Mesodermal cell (in vitro differentiated cells): Measurements from ENCODE around the gene TRIM28.
"Not testable (repeated sequence)": the region's sequence is repeated elsewhere in the genome, so short reads cannot be mapped to it uniquely, and the experiment has no call there.

Experiments used
- H3K27ac ChIP-seq: 2 replicates; pipeline ENCODE4 v1.7.0; 2013; ENCODE audit warnings: mild to moderate bottlenecking, low read depth, low read length, moderate library complexity; ENCODE audit not compliant: severe bottlenecking
- H3K36me3 ChIP-seq: 2 replicates; pipeline ENCODE4 v1.7.1; 2013; ENCODE audit warnings: mild to moderate bottlenecking, low read length, moderate library complexity; ENCODE audit not compliant: control insufficient read depth, insufficient read depth
- H3K4me1 ChIP-seq: one replicate; pipeline ENCODE4 v1.7.1; 2013; ENCODE audit warnings: mild to moderate bottlenecking, low read length; ENCODE audit not compliant: insufficient read depth, control insufficient read depth, poor library complexity, severe bottlenecking
- H3K4me3 ChIP-seq: 2 replicates; pipeline ENCODE4 v1.7.0; 2013; ENCODE audit warnings: low read length, control low read depth, mild to moderate bottlenecking; ENCODE audit not compliant: insufficient read depth, poor library complexity, severe bottlenecking; ENCODE audit errors: extremely low read depth
- H3K9me3 ChIP-seq: 2 replicates; pipeline ENCODE4 v1.7.1; 2013; ENCODE audit warnings: mild to moderate bottlenecking, low read length, moderate library complexity; ENCODE audit not compliant: control insufficient read depth
- WGBS, 2 experiments: methylation state at CpG; one replicate each; pipeline ENCODE4 v1.1.5; 2013; ENCODE audit warnings: missing lambda C conversion rate in 2 of 2; ENCODE audit not compliant: insufficient coverage in 2 of 2; 5-methylcytosine and 5-hydroxymethylcytosine counted together

The TRIM28 gene

DNA sequence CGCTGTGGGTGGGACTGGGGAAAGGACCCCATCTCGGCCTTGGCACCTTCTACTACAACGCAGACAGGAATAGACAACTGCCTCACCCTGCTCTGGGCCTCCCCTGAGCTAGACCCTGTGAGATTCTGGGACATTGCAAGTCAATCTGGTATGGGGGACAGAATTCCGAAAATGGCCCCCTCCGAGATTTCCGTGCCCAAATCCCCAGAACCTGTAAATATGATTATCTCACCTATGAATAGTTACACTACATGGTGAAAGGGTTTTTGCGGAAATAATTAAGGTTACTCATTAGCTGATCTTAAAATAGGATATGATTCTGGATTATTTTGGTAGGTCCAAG is 23.6 kb upstream of the TRIM28 start:
- H3K4me3 ChIP-seq, result peak overlapping the region; percentile 93
- peaks cover 11% of the 10 kb centered on the region for H3K4me1 ChIP-seq
- peak overlapping the region; percentile 97 for H3K27ac ChIP-seq
- H3K9me3 ChIP-seq, result no peaks in the 10 kb centered on the region
- H3K36me3 ChIP-seq, result peaks cover 23% of the 10 kb centered on the region
- WGBS, 2 experiments, result 21 to 33% methylated on average over 2 of the region's 7 CpGs

DNA sequence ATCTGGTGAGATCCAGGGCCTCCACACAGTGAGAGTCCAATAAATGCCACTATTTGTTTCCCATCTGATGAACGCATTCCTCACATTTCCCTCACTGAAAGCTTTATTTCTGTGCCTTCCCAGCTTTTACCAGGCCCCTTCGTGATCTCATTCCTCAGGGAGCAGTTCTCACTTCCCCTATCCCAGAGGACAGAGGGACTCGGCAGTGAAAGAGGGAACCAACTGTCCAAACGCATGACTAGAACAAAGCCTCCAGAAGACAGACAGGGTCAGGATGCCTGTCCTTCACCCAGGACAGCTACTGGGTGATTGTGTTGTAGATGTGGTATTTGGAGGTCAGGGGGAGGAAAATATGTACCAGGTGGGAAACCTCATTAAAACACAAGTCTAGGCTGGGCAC is 22.2 kb upstream of the TRIM28 start:
- 88 to 100% methylated on average over 1 to 2 of the region's 4 CpGs for WGBS, 2 experiments
- Histone ChIP-seq H3K36me3 (peaks cover 8% of the 10 kb centered on the region), H3K4me3 (no peak overlapping the region), H3K4me1 (peaks cover 6% of the 10 kb centered on the region), H3K9me3 (no peaks in the 10 kb centered on the region), H3K27ac (no peak overlapping the region)

DNA sequence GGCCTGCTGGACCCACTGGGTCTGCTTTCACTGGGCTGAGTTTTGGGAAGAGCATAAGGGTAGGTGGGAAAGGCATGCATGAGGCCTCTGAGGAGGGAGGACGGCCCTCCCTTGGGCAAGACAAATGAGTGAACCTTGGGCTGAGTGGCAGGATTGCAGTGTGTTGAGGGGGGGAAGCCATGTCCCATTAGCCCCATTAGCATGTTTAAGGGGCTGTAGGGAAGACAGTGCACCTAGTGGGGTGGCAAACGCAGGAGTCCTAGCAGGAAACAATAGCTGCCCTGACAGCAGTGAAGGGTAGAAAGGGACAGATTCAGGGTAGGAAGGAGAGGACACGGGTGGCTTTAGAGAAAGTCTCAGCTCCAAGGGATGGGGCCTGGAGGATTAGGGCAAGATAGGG is 21.2 kb upstream of the TRIM28 start:
- Histone ChIP-seq H3K4me1 (peaks cover 6% of the 10 kb centered on the region), H3K4me3 (no peak overlapping the region), H3K36me3 (no peaks in the 10 kb centered on the region), H3K9me3 (no peaks in the 10 kb centered on the region), H3K27ac (no peak overlapping the region)
- 33 to 37% methylated on average over 2 to 3 of the region's 3 CpGs for WGBS, 2 experiments

DNA sequence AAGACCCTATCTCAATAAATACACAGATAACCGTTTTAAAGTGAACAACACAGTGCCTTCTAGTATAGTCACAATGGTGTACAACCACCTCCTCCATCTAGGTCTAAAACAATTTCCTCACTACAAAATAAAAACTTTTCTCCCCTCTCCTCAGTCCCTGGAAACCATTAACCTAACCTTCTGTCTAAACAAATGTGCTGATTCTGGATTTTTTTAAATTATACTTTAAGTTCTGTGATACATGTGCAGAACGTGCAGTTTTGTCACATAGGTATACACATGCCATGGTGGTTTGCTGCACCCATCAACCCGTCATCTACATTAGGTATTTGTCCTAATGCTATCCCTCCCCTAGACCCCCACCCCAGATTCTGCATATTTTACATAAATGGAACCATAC is 14.5 kb upstream of the TRIM28 start:
- 80 to 87% methylated on average over 2 to 3 of the region's 3 CpGs for WGBS, 2 experiments
- no peaks in the 10 kb centered on the region for H3K9me3 ChIP-seq
- no peaks in the 10 kb centered on the region for H3K4me1 ChIP-seq
- no peak overlapping the region for H3K4me3 ChIP-seq
- H3K36me3 ChIP-seq, result no peaks in the 10 kb centered on the region
- H3K27ac ChIP-seq, result no peak overlapping the region

DNA sequence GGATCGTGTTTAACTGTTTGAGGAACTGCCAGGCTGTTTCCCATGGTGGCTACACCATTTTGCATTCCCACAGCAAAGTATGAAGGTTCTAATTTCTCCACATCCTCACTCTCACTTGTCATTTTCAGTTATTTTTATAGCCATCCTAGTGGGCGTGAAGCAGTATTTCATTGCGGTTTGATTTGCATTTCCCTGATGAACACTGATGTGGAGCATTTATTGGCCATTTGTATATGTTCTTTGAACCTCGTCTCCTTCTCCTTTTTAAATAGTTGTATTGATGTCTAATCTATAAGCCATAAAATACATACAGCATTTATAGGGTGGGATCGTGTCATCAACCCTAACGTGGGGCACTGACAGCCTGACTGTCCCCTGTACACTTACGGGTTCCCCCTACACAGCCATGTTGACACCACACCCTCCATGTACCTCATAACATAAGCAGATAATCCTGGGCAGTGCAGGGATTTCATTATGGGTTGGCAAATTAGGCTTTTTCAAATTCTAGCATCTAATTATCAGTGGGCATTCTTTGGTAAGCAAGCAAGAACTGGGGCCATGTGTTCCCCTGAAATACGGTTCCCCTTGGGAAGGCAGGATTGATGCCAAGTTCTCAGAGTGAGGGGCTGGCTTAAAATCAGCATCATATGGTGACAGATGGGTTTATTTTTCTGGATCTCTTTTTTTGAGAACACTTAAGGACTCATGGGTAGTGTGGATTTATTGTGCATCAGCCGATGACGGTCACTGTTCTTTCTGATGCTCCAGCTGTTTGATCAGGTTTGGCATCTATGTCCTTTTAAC is 12.6 kb upstream of the TRIM28 start:
- Histone ChIP-seq H3K4me3 (no peak overlapping the region), H3K27ac (no peak overlapping the region), H3K4me1 (no peaks in the 10 kb centered on the region), H3K9me3 (no peaks in the 10 kb centered on the region), H3K36me3 (no peaks in the 10 kb centered on the region)
- WGBS, 2 experiments, result 97 to 98% methylated on average over 3 to 4 of the region's 10 CpGs

DNA sequence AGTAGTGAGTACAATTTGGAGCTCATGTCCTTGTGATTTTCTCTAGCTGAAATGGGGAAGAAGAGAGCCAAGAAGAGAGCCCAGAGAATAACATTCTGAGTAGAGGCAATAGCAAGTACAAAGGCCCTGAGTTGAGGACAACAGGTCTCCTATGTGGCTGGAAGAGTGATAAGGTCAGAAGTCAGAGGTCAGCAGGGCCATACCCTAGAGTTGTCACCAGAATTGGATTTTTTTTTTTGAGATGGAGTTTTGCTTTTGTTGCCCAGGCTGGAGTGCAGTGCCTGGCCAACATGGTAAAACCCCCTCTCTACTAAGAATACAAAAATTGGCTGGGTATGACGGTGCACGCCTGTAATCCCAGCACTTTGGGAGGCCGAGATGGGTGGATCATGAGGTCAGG is 8.0 kb upstream of the TRIM28 start:
- no peak overlapping the region for H3K4me3 ChIP-seq
- WGBS, 2 experiments, result no CpG with 5 or more reads among the region's 3 CpGs
- no peaks in the 10 kb centered on the region for H3K4me1 ChIP-seq
- H3K9me3 ChIP-seq, result no peaks in the 10 kb centered on the region
- H3K36me3 ChIP-seq, result no peaks in the 10 kb centered on the region
- H3K27ac ChIP-seq, result no peak overlapping the region

DNA sequence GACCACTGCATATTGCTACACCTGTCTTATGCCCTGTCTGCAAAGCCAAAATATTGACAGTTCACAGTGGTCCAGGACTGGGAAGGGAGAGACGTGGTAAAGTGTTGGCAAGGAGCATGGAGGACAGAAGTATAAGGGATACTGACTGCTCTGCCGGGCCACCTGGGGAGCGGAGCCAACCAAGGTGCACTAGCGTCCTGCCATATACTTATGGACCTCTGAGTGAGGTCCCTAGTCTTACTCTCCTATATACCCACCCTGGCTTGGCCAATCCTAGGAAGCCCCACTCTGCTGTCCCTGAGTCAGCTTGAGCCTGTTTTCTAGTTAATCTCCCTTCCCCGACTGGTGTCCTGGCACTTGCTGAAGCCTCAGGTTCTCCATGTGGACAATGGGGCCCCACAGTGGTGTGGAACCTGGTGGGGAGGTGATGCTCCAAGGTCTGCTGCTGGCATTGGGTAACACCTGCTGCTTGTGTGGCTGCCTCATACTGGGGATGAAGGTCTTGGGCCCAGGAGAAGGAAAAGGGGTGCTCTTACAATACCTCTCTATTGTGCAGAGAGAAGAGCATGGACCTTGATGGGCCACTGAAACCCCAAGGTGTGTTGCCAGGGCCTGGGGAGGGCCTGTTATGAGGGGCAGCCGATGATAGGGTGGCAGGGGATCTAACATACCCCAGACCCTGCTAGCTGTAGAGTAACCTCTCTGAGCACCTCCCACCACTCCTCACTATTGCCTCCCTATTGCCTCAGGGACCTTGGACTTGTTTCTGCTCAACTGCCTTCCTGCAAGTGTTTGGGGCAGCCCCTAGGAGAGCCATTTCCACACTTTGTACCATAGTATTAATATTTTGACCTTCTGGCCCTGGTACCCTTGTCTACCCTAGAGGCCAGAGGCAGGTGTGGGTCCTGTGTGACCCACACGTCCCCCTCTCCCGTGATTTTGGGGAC is 6.7 kb upstream of the TRIM28 start:
- Histone ChIP-seq H3K9me3 (no peaks in the 10 kb centered on the region), H3K4me1 (no peaks in the 10 kb centered on the region), H3K36me3 (no peaks in the 10 kb centered on the region), H3K4me3 (no peak overlapping the region), H3K27ac (no peak overlapping the region)
- WGBS, 2 experiments, result 96 to 98% methylated on average over 4 to 5 of the region's 8 CpGs

DNA sequence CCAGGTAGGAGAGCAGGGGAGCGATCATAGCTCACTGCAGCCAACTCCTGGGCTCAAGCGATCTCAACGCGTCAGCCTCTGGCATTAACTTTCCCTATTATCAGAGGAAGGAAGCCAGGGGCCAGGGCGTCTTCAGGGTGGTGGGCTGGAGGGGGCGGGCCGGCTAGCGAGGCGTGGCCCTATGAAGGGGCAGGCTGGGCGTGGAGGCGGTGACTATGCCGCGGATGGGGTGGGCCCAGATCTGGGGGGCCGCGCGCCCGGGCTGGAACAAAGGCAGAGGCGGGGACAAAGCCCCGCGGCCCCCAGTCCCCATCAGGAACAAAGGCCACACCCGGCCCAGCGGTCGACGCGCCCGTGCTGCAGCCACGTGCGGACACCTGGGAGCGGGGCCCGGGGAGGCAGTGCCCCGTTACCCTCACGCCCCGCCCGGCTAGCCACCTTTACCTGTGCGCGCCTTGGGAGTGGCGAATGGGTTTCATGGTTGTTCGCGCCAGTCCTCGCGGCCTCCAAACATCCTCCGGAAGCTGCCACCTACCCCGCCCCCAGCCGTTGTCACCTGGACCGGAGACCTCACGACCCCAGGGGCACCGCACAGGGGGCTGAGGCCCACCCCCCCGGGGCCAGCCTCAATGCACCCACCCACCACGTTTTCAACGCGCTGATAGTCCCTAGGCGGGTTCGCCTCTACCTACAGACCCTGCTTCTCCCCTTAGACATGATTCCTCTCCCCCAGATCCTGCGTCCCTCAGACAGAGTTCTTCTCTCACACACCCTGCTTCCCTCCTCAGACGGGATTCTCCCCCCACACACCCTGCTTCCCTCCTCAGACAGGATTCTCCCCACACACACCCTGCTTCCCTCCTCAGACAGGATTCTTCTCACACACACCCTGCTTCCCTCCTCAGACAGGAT is 5.4 kb upstream of the TRIM28 start:
- Histone ChIP-seq H3K27ac (peak overlapping the region; percentile 84), H3K36me3 (no peaks in the 10 kb centered on the region), H3K4me1 (no peaks in the 10 kb centered on the region), H3K4me3 (peak overlapping the region; percentile 40), H3K9me3 (no peaks in the 10 kb centered on the region)
- WGBS, 2 experiments, result 0 to 3% methylated on average over 35 to 49 of the region's 55 CpGs

DNA sequence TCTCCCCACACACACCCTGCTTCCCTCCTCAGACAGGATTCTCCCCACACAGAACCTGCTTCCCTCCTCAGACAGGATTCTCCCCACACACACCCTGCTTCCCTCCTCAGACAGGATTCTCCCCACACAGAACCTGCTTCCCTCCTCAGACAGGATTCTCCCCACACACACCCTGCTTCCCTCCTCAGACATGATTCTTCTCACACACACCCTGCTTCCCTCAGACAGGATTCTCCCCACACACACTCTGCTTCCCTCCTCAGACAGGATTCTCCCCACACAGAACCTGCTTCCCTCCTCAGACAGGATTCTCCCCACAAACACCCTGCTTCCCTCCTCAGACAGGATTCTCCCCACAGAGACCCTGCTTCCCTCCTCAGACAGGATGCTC is 4.7 kb upstream of the TRIM28 start:
- H3K4me1 ChIP-seq, H3K4me3 ChIP-seq, H3K27ac ChIP-seq, H3K36me3 ChIP-seq, H3K9me3 ChIP-seq: not testable (repeated sequence)

DNA sequence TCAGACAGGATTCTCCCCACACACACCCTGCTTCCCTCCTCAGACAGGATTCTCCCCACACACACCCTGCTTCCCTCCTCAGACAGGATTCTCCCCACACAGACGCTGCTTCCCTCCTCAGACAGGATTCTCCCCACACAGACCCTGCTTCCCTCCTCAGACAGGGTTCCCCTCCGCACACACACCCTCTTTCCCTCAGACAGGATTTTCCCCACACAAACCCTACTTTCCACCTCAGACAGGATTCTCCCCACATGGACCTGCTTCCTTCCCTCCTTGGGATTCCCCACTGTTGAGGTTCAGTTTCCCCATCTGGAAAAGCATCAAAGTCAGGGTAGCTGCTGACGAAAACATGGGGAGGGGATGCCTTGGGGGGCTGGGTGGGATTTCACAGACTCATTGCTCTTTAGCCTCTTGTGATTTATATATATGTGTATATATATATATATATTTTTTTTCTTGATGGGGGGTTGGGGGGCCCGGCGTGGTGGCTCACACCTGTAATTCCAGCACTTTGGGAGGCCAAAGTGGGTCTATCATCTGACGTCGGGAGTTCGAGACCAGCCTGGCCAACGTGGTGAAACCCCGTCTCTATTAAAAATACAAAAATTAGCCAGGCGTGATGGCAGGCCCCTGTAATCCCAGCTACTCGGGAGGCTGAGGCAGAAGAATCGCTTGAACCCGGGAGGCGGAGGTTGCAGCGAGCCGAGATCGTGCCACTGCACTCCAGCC is 1.1 kb upstream of the TRIM28 start:
- peaks cover 27% of the 10 kb centered on the region for H3K36me3 ChIP-seq
- H3K27ac ChIP-seq, H3K9me3 ChIP-seq, H3K4me3 ChIP-seq: not testable (repeated sequence)
- WGBS, 2 experiments, result 88 to 93% methylated on average over 15 to 17 of the region's 18 CpGs
- peaks cover 11% of the 10 kb centered on the region for H3K4me1 ChIP-seq
